Astrocyte of the cerebellum (primary cell): ENCODE data around the gene LHPP.

ENCODE experiments used
- DNase-seq: peaks from one replicate; pipeline ENCODE4 v3.0.0-alpha.2; 2011; ENCODE audit warnings: low read depth
- H3K4me3 ChIP-seq: 2 replicates; pipeline ENCODE4 v1.5.1; 2011; ENCODE audit warnings: mild to moderate bottlenecking, low read depth, low read length, moderate library complexity
- CTCF ChIP-seq: IDR thresholded peaks from 2 replicates; pipeline ENCODE4 v1.5.1; 2012; ENCODE audit warnings: low read length, low read depth, moderate library complexity, mild to moderate bottlenecking; ENCODE audit errors: missing control alignments
- in situ Hi-C: cut with HindIII; loops from 2 replicates; pipeline ENCODE4 v1.10.0; 2017; ENCODE audit warnings: low sequenced_read_pairs

The LHPP gene

GRCh38 chr10:124637091-124637700 lies 175.6 kb downstream of the LHPP start:
- DNase-seq, result no peak
- H3K4me3 ChIP-seq, result no peak overlapping the region
- in situ Hi-C loops, result no loop called here
- TF ChIP-seq CTCF, result no peak

GRCh38 chr10:124637746-124638145 lies 176.1 kb downstream of the LHPP start:
- DNase-seq, result no peak
- no peak overlapping the region for H3K4me3 ChIP-seq
- no peak for TF ChIP-seq CTCF
- in situ Hi-C loops, result no loop called here

- in situ Hi-C loops, result no loop called here
- DNase-seq, result no peak
- no peak overlapping the region for H3K4me3 ChIP-seq
- no peak for TF ChIP-seq CTCF
These were observed 177.6 kb downstream of the LHPP start for GRCh38 chr10:124639206-124639605.

- DNase-seq, result no peak
- H3K4me3 ChIP-seq, result no peak overlapping the region
- no peak for TF ChIP-seq CTCF
- in situ Hi-C loops, result no loop called here
These were observed 178.0 kb downstream of the LHPP start for GRCh38 chr10:124639646-124640045.

- in situ Hi-C loops, result no loop called here
- TF ChIP-seq CTCF, result no peak
- H3K4me3 ChIP-seq, result no peak overlapping the region
- DNase-seq, result no peak
These were observed 178.4 kb downstream of the LHPP start for GRCh38 chr10:124640056-124640455.

- no peak for TF ChIP-seq CTCF
- no peak overlapping the region for H3K4me3 ChIP-seq
- no peak for DNase-seq
- in situ Hi-C loops, result no loop called here
These were observed 179.1 kb downstream of the LHPP start for GRCh38 chr10:124640538-124641231.
